ENCODE data around the gene TUBB3. TPM values are rescaled to one million over a fixed set of nuclear protein-coding genes. Genes with fewer than 3 reads are reported as not detected.

The TUBB3 gene
- total RNA-seq, 1 experiment from 2014 or later: 159 TPM

DNA sequence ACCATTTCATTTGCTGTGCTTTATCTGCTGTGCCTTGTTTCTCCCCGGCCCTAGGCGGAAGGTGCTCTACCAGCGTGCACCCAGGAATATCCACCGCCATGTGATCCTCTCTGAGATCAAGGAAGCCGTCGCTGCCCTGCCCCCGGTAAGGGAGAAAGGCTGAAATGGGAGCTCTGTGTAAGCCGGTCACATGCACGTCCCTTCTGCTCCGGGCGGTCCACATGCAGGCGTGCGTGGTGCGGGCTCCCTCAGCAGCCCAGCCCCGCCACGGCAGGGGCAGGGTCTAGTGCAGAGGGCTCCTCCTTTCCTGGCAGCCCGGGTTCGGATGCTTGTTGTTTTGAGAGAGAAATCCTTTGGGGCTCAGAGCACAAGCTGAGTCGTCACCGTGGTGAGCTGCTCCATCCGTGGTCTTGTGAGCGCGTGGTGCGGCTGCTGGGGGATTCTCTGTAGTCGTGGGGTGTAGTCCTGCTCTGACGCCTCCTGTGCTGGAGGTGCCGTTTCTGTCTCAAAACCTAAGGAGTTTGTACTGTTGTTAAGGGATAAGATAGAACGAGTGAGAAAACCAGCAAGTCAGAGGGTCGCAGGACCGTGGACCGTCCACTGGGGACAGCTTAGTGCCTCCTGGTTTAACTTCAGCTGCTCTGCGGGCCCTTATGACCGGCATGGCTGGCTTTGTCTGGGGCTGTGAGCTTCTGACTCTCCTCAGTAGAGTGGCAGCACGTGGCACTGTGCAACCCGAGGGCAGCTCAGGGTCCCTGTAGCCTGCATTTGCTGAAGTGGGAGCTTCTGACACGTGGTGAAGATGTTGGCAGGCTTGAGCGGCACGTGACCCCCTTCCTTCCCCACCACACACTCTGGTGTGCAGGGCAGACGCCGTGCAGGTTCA, 16.8 kb upstream of the TUBB3 start:
- intact Hi-C loops (cut with micrococcal nuclease): no loop called here
- peaks cover 21% of the 10 kb centered on the region for H3K36me3 ChIP-seq (ENCODE audit: low read depth, low read length)
- no peaks in the 10 kb centered on the region for H3K27me3 ChIP-seq (ENCODE audit: low read length)
- ChIA-PET CTCF (no interaction called here), POLR2A (ENCODE audit: unreplicated experiment) (no interaction called here)
- no peak for TF ChIP-seq EZH2phosphoT487 (IDR thresholded peaks at IDR 0.05; ENCODE audit: borderline replicate concordance, low read length)
- TF ChIP-seq, protein P1, sequence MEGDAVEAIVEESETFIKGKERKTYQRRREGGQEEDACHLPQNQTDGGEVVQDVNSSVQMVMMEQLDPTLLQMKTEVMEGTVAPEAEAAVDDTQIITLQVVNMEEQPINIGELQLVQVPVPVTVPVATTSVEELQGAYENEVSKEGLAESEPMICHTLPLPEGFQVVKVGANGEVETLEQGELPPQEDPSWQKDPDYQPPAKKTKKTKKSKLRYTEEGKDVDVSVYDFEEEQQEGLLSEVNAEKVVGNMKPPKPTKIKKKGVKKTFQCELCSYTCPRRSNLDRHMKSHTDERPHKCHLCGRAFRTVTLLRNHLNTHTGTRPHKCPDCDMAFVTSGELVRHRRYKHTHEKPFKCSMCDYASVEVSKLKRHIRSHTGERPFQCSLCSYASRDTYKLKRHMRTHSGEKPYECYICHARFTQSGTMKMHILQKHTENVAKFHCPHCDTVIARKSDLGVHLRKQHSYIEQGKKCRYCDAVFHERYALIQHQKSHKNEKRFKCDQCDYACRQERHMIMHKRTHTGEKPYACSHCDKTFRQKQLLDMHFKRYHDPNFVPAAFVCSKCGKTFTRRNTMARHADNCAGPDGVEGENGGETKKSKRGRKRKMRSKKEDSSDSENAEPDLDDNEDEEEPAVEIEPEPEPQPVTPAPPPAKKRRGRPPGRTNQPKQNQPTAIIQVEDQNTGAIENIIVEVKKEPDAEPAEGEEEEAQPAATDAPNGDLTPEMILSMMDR (conservative IDR thresholded peaks at IDR 0.05; ENCODE audit: low read depth, low read length): no peak
- TF ChIP-seq EZH2 (IDR thresholded peaks at IDR 0.05; ENCODE audit: low read length, unreplicated experiment): no peak
- no peak overlapping the region for H3K27ac ChIP-seq (ENCODE audit: low read length)
- BruUV-seq (replicated peaks): no TSS peak
- no peak overlapping the region for H2AFZ ChIP-seq (ENCODE audit: low read length)
- H4K20me1 ChIP-seq (ENCODE audit: low read length): no peaks in the 10 kb centered on the region
- H3K4me2 ChIP-seq (ENCODE audit: low read length): no peak overlapping the region
- no peak overlapping the region for H3K4me3 ChIP-seq (ENCODE audit: low read length)
- ATAC-seq (no peak), DNase-seq (no peak)
- H3F3A ChIP-seq (ENCODE audit: low read length, unreplicated experiment): no peaks in the 10 kb centered on the region
- no peaks in the 10 kb centered on the region for H3K9me2 ChIP-seq (replicated peaks; ENCODE audit: low read length)
- H3K9ac ChIP-seq (ENCODE audit: low read length): no peak overlapping the region
- no peaks in the 10 kb centered on the region for H3K4me1 ChIP-seq (ENCODE audit: insufficient read depth, low read length)
- H3K79me2 ChIP-seq (ENCODE audit: low read length): no peaks in the 10 kb centered on the region
- no peaks in the 10 kb centered on the region for H3K9me3 ChIP-seq (ENCODE audit: low read length)

DNA sequence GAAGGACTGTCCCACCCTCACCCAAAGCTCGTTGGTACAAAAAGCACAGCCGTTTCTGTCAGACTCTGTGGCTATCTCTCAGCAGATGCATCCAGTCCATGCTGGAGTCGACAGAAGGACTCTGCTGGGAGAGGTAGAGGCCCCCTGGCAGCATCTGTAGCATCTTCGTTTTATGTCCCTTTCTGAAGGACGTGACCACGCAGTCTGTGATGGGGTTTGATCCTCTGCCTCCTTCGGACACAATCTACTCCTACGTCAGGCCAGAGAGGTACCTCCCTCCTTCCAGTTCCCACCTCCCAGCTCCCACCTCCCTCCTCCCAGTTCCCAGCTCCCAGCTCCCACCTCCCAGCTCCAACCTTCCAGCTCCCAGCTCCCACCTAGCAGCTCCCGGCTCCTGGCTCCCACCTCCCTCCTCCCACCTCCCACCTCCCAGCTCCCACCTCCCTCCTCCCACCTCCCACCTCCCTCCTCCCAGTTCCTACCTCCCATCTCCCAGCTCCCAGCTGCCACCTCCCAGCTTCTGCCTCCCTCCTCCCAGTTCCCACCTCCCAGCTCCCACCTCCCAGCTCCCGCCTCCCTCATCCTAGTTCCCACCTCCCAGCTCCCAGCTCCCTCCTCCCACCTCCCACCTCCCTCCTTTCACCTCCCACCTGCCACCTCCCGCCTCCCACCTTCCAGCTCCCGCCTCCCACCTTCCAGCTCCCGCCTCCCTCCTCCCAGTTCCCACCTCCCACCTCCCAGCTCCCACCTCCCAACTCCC, 15.9 kb upstream of the TUBB3 start:
- TF ChIP-seq EZH2phosphoT487 (IDR thresholded peaks at IDR 0.05; ENCODE audit: borderline replicate concordance, low read length) (no peak), EZH2 (IDR thresholded peaks at IDR 0.05; ENCODE audit: low read length, unreplicated experiment) (no peak)
- TF ChIP-seq, protein P1 (conservative IDR thresholded peaks at IDR 0.05; ENCODE audit: low read depth, low read length): no peak
- no peaks in the 10 kb centered on the region for H3K9me2 ChIP-seq (replicated peaks; ENCODE audit: low read length)
- H3K9ac ChIP-seq (ENCODE audit: low read length): no peak overlapping the region
- no peak overlapping the region for H3K4me3 ChIP-seq (ENCODE audit: low read length)
- H3F3A ChIP-seq (ENCODE audit: low read length, unreplicated experiment): no peaks in the 10 kb centered on the region
- H3K4me2 ChIP-seq (ENCODE audit: low read length): no peak overlapping the region
- H3K36me3 ChIP-seq (ENCODE audit: low read depth, low read length): peaks cover 23% of the 10 kb centered on the region
- H3K27me3 ChIP-seq (ENCODE audit: low read length): no peaks in the 10 kb centered on the region
- POLR2A ChIA-PET (ENCODE audit: unreplicated experiment): no interaction called here
- H3K79me2 ChIP-seq (ENCODE audit: low read length): no peaks in the 10 kb centered on the region
- H4K20me1 ChIP-seq (ENCODE audit: low read length): no peaks in the 10 kb centered on the region
- CTCF ChIA-PET: no interaction called here
- intact Hi-C loops (cut with micrococcal nuclease): no loop called here
- H2AFZ ChIP-seq (ENCODE audit: low read length): no peak overlapping the region
- H3K27ac ChIP-seq (ENCODE audit: low read length): no peak overlapping the region
- ATAC-seq (no peak), DNase-seq (no peak)
- BruUV-seq (replicated peaks): no TSS peak
- H3K4me1 ChIP-seq (ENCODE audit: insufficient read depth, low read length): no peaks in the 10 kb centered on the region
- no peaks in the 10 kb centered on the region for H3K9me3 ChIP-seq (ENCODE audit: low read length)
